VCaP (cell line): Measurements from ENCODE around the gene PHLDB1.

ENCODE experiments used
- H3K27ac ChIP-seq: fragments of 450-650 bp; 2 replicates; pipeline ENCODE4 v1.5.1; 2017
- CTCF ChIP-seq: fragments of 450-650 bp; conservative IDR thresholded peaks from 2 replicates; pipeline ENCODE4 v1.5.1; 2017; ENCODE audit warnings: mild to moderate bottlenecking, moderate library complexity

Gene PHLDB1

DNA sequence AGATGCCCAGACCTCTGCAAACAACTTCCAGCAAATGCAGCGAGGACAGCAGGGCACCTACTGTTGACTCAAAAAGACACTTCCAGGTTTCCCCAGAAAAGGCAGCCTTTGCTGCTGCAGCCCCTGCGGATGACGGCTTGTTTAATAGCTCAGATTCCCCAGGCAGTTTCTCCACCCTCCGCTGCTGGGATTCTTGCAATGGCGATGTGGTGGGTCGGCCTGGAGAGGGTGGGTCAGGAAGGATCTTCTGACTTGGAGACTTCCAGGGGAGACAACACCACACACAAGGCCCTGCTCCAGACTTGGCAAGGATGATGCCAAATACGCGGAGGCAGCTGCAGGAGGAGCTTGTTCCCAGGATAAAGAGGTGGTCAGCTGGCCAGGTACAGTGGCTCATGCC lies 89.9 kb downstream of the PHLDB1 start:
- no peak for TF ChIP-seq CTCF
- no peak overlapping the region for H3K27ac ChIP-seq

DNA sequence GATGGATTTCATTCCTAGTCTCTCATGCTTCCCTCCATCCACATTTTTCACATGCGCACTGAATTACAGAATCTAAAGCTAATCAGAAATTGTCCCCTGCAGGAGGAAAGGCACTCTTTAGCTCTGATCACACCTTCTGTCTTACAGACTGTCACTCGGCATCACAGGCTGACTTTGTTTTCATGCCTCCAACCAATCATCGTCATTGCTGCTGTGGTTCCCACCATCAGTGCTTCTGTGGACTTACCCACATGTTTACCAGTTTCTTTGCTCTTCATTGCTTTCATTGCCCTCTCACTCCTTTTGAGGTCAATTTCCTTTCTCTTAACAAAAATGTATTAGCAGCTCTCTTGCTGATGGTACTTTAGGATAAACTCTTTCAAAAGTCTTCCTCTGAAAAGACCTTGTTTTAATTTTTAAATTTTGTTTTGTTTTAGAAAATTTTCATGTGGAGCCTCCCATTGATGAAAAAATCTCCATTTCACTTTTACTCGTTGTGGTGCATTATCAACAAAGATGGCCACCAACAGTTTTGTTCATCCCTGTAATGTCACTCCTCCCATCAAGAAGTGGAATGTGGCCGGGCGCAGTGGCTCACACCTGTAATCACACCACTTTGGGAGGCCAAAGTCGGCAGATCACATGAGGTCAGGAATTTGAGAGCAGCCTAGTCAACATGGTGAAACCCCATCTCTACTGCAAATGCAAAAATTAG lies 92.2 kb downstream of the PHLDB1 start:
- no peak overlapping the region for H3K27ac ChIP-seq
- no peak for TF ChIP-seq CTCF

GRCh38 chr11:118703563-118704106 lies 96.2 kb downstream of the PHLDB1 start:
- no peak for TF ChIP-seq CTCF
- no peak overlapping the region for H3K27ac ChIP-seq

GRCh38 chr11:118705111-118705741 lies 97.8 kb downstream of the PHLDB1 start:
- H3K27ac ChIP-seq, result no peak overlapping the region
- TF ChIP-seq CTCF, result no peak

GRCh38 chr11:118705791-118706545 lies 98.6 kb downstream of the PHLDB1 start:
- H3K27ac ChIP-seq, result no peak overlapping the region

DNA sequence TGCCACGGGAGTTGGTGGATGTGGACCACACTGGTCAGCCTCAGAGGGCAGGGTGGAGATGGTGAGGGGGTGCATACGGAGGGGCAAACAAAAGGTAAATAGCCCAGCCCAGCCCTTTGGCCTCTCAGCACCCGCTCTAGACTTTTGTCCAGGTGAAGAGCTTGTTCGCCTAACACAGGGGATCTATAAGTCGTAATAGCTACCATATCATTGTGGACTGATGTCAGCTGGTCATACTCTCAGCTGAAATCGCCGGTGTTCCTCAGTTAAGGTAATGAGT lies 99.1 kb downstream of the PHLDB1 start:
- TF ChIP-seq CTCF, result no peak
- no peak overlapping the region for H3K27ac ChIP-seq

More at GRCh38 chr11:118705791-118706545, 98.6 kb downstream of the PHLDB1 start:
- no peak for TF ChIP-seq CTCF
